Caco-2 (cell line): ENCODE results near the gene CCT7. TPM values are rescaled to one million over a fixed set of nuclear protein-coding genes. Genes with fewer than 3 reads are reported as not detected.
"Not testable (repeated sequence)": the region's sequence is repeated elsewhere in the genome, so short reads cannot be mapped to it uniquely, and the experiment has no call there.

Experiments
- BruUV-seq: library from RNA; stranded (reverse); fragments of 400-500 nt; replicated peaks from 2 replicates; lab custom pipeline; 2021; lab: Mats Ljungman, UMichigan
- CTCF ChIA-PET: fragments of 300-600 bp; sonication (Branson Sonifier 250); formaldehyde crosslinking; loops from one replicate; lab custom pipeline; 2022; ENCODE audit warnings: antibody characterized with exemption; lab: Charles Lee
- POLR2A ChIA-PET: fragments of 300-600 bp; sonication (Branson Sonifier 250); formaldehyde crosslinking; loops from one replicate; lab custom pipeline; 2022; ENCODE audit warnings: antibody characterized with exemption; lab: Charles Lee
- DNase-seq, 2 experiments: peaks; one replicate each; pipeline versions ENCODE4 v3.0.0 to v3.0.0-alpha.2; 2020 to 2022
- H3K27me3 ChIP-seq: replicated peaks from 2 replicates; pipeline ENCODE4 v1.6.0; 2011; ENCODE audit warnings: low read length; ENCODE audit not compliant: control insufficient read depth, insufficient read depth
- H3K36me3 ChIP-seq: 2 replicates; pipeline ENCODE4 v1.5.1; 2011; ENCODE audit warnings: low read length; ENCODE audit not compliant: control insufficient read depth, insufficient read depth
- H3K4me1 ChIP-seq: fragments of 250-450 bp; sonication (Bioruptor Pico); 2 replicates; pipeline ENCODE4 v1.5.1; 2020; ENCODE audit warnings: mild to moderate bottlenecking
- H3K4me3 ChIP-seq: 2 replicates; pipeline ENCODE4 v1.5.1; 2011; ENCODE audit warnings: low read depth, mild to moderate bottlenecking, control low read depth, low read length
- H3K9me3 ChIP-seq: fragments of 250-450 bp; sonication (Bioruptor Pico); 2 replicates; pipeline ENCODE4 v1.5.1; 2020; ENCODE audit warnings: mild to moderate bottlenecking, moderate library complexity
- H3K27ac Mint-ChIP-seq: one replicate; pipeline ENCODE4 v1.8.0; 2022; ENCODE audit warnings: mixed read lengths; ENCODE audit not compliant: unreplicated experiment
- H3K27me3 Mint-ChIP-seq: one replicate; pipeline ENCODE4 v1.8.0; 2022; ENCODE audit warnings: mixed read lengths; ENCODE audit not compliant: insufficient read depth, unreplicated experiment
- H3K36me3 Mint-ChIP-seq: one replicate; pipeline ENCODE4 v1.8.0; 2022; ENCODE audit warnings: mild to moderate bottlenecking, mixed read lengths; ENCODE audit not compliant: insufficient read depth, unreplicated experiment
- H3K4me1 Mint-ChIP-seq: one replicate; pipeline ENCODE4 v1.8.0; 2022; ENCODE audit warnings: low read depth, mixed read lengths; ENCODE audit not compliant: unreplicated experiment
- H3K4me3 Mint-ChIP-seq: one replicate; pipeline ENCODE4 v1.8.0; 2022; ENCODE audit warnings: mild to moderate bottlenecking, moderate library complexity, mixed read lengths; ENCODE audit not compliant: unreplicated experiment
- H3K9me3 Mint-ChIP-seq: one replicate; pipeline ENCODE4 v1.8.0; 2022; ENCODE audit warnings: mixed read lengths; ENCODE audit not compliant: unreplicated experiment
- CTCF ChIP-seq, 2 experiments: fragments of 200-600 bp in 1 of 2; IDR thresholded peaks; 1 replicate in 1 of 2; 2 replicates in 1 of 2; pipeline versions ENCODE4 v1.5.1 to v1.8.0; 2011 to 2022; ENCODE audit warnings: antibody characterized with exemption in 1 of 2, control low read depth in 1 of 2, inconsistent platforms in 1 of 2, low read depth in 1 of 2, low read length in 1 of 2, mild to moderate bottlenecking in 1 of 2, moderate library complexity in 1 of 2; ENCODE audit not compliant: insufficient read depth in 1 of 2, severe bottlenecking in 1 of 2, unreplicated experiment in 1 of 2
- intact Hi-C: fragments of 100-400 bp; cut with micrococcal nuclease; formaldehyde crosslinking; loops from one replicate; pipeline ENCODE4 v1.10.0; 2022; ENCODE audit not compliant: unreplicated experiment
- total RNA-seq: library from RNA; stranded (reverse); gene quantifications from 2 replicates; pipeline ENCODE4 v1.2.3, GENCODE V29; 2022

Gene CCT7
- total RNA-seq, 1 experiment from 2014 or later, result 450 TPM

- no peaks in the 10 kb centered on the region for H3K27me3 Mint-ChIP-seq
- no peaks in the 10 kb centered on the region for H3K4me1 Mint-ChIP-seq
- CTCF ChIA-PET, result no interaction called here
- intact Hi-C loops, result no loop called here
- DNase-seq, result no peak
- BruUV-seq, result no TSS peak
- H3K4me3 ChIP-seq, result no peak overlapping the region
- H3K9me3 Mint-ChIP-seq, result no peaks in the 10 kb centered on the region
- no peaks in the 10 kb centered on the region for H3K36me3 Mint-ChIP-seq
- POLR2A ChIA-PET, result no interaction called here
- H3K4me1 ChIP-seq, result peaks cover 6% of the 10 kb centered on the region
- no peaks in the 10 kb centered on the region for H3K36me3 ChIP-seq
- TF ChIP-seq CTCF (IDR thresholded peaks at IDR 0.05; ENCODE audit: insufficient read depth in 1 of 2, low read depth in 1 of 2, low read length in 1 of 2, severe bottlenecking in 1 of 2, unreplicated experiment in 1 of 2), result no peak
- H3K9me3 ChIP-seq, result no peaks in the 10 kb centered on the region
- no peak overlapping the region for H3K27ac Mint-ChIP-seq
- H3K4me3 Mint-ChIP-seq, result no peak overlapping the region
- H3K27me3 ChIP-seq, result no peaks in the 10 kb centered on the region
These were observed 36.5 kb upstream of the CCT7 start for GRCh38 chr2:73197579-73197978.

- CTCF ChIA-PET, result interaction anchor here (1.4 kb wide), 1 partner anchor 12 kb away, joined by 3 read pairs; no protein-coding TSS in a partner anchor
- H3K36me3 Mint-ChIP-seq, result not testable (repeated sequence)
These were observed 33.8 kb upstream of the CCT7 start for GRCh38 chr2:73200281-73200680.

GRCh38 chr2:73202156-73203054 lies 31.7 kb upstream of the CCT7 start, which contains the start of gene NOTO:
Gene NOTO (plus strand): TSS chr2:73202574. CDS start chr2:73202667, 93 bp downstream.
- CTCF ChIA-PET, result interaction anchor here (0.5 to 1.4 kb wide), 3 partner anchors 10 to 25 kb away, joined by 4 to 6 read pairs (median 4); no protein-coding TSS in a partner anchor
- POLR2A ChIA-PET, result no interaction called here
- Mint-ChIP-seq H3K4me1 (no peaks in the 10 kb centered on the region), H3K9me3 (no peaks in the 10 kb centered on the region), H3K4me3 (peak within 1 kb of the TSS; percentile 27), H3K36me3 (no peaks in the 10 kb centered on the region), H3K27me3 (no peaks in the 10 kb centered on the region), H3K27ac (no peak within 1 kb of the TSS)
- intact Hi-C loops, result no loop called here
- H3K9me3 ChIP-seq, result no peaks in the 10 kb centered on the region
- no peak for DNase-seq
- H3K36me3 ChIP-seq, result no peaks in the 10 kb centered on the region
- no peak for TF ChIP-seq CTCF (IDR thresholded peaks at IDR 0.05; ENCODE audit: insufficient read depth in 1 of 2, low read depth in 1 of 2, low read length in 1 of 2, severe bottlenecking in 1 of 2, unreplicated experiment in 1 of 2)
- no TSS peak for BruUV-seq
- H3K4me3 ChIP-seq, result peak within 1 kb of the TSS; percentile 15; the same call in 1 of the 2 replicates
- H3K27me3 ChIP-seq, result no peaks in the 10 kb centered on the region
- H3K4me1 ChIP-seq, result no peaks in the 10 kb centered on the region; the same call in 1 of the 2 replicates

More at GRCh38 chr2:73200281-73200680, 33.8 kb upstream of the CCT7 start:
- DNase-seq, intact Hi-C loops, H3K4me3 ChIP-seq, H3K27ac Mint-ChIP-seq, POLR2A ChIA-PET, H3K9me3 Mint-ChIP-seq, H3K27me3 ChIP-seq, H3K4me3 Mint-ChIP-seq, H3K4me1 Mint-ChIP-seq, H3K9me3 ChIP-seq, BruUV-seq, H3K4me1 ChIP-seq, H3K36me3 ChIP-seq, H3K27me3 Mint-ChIP-seq: not testable (repeated sequence)
